ENCODE results near the gene HOOK1. TPM values are rescaled to one million over a fixed set of nuclear protein-coding genes. Genes with fewer than 3 reads are reported as not detected.

Gene HOOK1
- polyA plus RNA-seq, 1 of the 3 experiments (the other 2 are of a cell fraction), result 0.35 TPM

DNA sequence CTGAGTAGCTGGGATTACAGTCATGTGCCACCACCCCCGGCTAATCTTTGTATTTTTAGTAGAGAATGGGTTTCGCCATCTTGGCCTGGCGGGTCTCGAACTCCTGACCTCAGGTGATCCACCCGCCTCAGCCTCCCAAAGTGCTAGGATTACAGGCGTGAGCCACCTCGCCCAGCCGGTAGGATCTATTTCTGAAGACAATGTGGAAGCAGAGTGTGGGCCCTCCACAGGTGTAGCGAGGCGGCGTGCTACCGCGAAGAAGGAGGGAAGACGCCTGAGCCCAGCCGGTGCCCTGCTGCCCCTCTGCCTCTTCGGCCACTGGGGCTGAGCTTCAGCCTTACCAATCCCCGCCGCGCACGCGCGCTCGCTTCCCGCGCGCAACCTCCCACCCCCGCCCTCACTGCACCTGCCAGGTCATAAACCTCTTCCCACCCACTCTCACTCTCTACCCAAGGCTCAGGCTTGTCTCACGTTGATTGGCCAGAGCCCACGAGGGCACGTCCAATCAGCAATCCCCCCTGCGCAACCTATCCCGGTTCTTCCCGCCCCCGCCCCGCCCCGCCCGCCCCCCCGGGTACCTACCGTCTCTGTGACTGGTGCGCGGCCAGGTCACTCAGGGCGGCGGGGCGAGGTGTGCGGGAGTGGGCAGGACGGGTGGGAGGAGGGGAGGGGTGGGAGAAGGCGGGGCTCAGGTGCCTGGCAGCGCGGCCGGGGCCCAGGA lies 409 bp upstream of the HOOK1 start:
- peaks cover under 1 to 9% of the 10 kb centered on the region in 2 experiments; a peak in 2 of 4 replicates for H3K4me1 ChIP-seq (ENCODE audit: control insufficient read depth in 1 of 2, insufficient read depth in 2 of 2, low read depth in 1 of 2, low read length in 1 of 2)
- no peaks in the 10 kb centered on the region for H3K27me3 ChIP-seq (ENCODE audit: insufficient read depth)
- H3K9ac ChIP-seq, result no peak overlapping the region
- H4K20me1 ChIP-seq (ENCODE audit: insufficient read depth), result no peaks in the 10 kb centered on the region
- H2AFZ ChIP-seq (ENCODE audit: low read depth), result peak overlapping the region; percentile 83; the same call in 1 of the 2 replicates
- no peak overlapping the region for H3K27ac ChIP-seq (ENCODE audit: low read depth in 2 of 2, low read length in 1 of 2)
- peak; percentile 95 for DNase-seq
- no peaks in the 10 kb centered on the region for H3K9me3 ChIP-seq
- TF ChIP-seq NRF1 (IDR thresholded peaks at IDR 0.05; ENCODE audit: low read depth, low read length), result peak; percentile 63
- peak; percentile 7 for TF ChIP-seq CHD2 (IDR thresholded peaks at IDR 0.05; ENCODE audit: low read length, partially characterized antibody)
- TF ChIP-seq GABPA (IDR thresholded peaks at IDR 0.05; ENCODE audit: low read depth), result no peak
- TF ChIP-seq GATA2 (CRISPR knock-in tag; IDR thresholded peaks at IDR 0.05), result no peak
- TF ChIP-seq RCOR1 (IDR thresholded peaks at IDR 0.05; ENCODE audit: low read length), result no peak
- TF ChIP-seq, protein P1, sequence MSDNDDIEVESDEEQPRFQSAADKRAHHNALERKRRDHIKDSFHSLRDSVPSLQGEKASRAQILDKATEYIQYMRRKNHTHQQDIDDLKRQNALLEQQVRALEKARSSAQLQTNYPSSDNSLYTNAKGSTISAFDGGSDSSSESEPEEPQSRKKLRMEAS (IDR thresholded peaks at IDR 0.05; ENCODE audit: low read depth), result 0 out of 2 replicates have a peak, but pooled peaks have one; percentile 9
- peak; percentile 87 for TF ChIP-seq PBX3 (IDR thresholded peaks at IDR 0.05)
- no peak for TF ChIP-seq RFX5 (IDR thresholded peaks at IDR 0.05; ENCODE audit: low read length)
- TF ChIP-seq MXI1 (IDR thresholded peaks at IDR 0.05; ENCODE audit: low read depth, low read length), result peak; percentile 22; the same call in 1 of the 2 replicates
- H3K79me2 ChIP-seq (ENCODE audit: insufficient read depth), result no peaks in the 10 kb centered on the region
- peak overlapping the region; percentile 53 to 59; a peak in 3 of 4 replicates for H3K4me3 ChIP-seq (ENCODE audit: low read depth in 2 of 2, low read length in 1 of 2)
- no peaks in the 10 kb centered on the region for H3K9me2 ChIP-seq
- peak overlapping the region; percentile 81 for H3K4me2 ChIP-seq
- no peaks in the 10 kb centered on the region for H3K36me3 ChIP-seq (replicated peaks in 1 of 2; ENCODE audit: control insufficient read depth in 1 of 2, insufficient read depth in 2 of 2, low read length in 1 of 2)
- POLR2A ChIA-PET, result interaction anchor here (1.6 to 1.8 kb wide), 2 partner anchors 9 to 133 kb away, joined by 4 to 8 read pairs; no protein-coding TSS in a partner anchor
- WGBS (ENCODE audit: low lambda C conversion rate), result 10% methylated on average over 18 of the region's 50 CpGs
- no peaks in the 10 kb centered on the region for H3F3A ChIP-seq (replicated peaks; ENCODE audit: insufficient read depth)
- CTCF ChIA-PET, result interaction anchor here (0.6 to 1.5 kb wide), 3 partner anchors 11 to 115 kb away, joined by 3 to 4 read pairs (median 3); no protein-coding TSS in a partner anchor

- TF ChIP-seq, protein P2, sequence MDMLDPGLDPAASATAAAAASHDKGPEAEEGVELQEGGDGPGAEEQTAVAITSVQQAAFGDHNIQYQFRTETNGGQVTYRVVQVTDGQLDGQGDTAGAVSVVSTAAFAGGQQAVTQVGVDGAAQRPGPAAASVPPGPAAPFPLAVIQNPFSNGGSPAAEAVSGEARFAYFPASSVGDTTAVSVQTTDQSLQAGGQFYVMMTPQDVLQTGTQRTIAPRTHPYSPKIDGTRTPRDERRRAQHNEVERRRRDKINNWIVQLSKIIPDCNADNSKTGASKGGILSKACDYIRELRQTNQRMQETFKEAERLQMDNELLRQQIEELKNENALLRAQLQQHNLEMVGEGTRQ (IDR thresholded peaks at IDR 0.05; ENCODE audit: borderline replicate concordance, low read depth, low read length), result no peak
- TF ChIP-seq RCOR1 (IDR thresholded peaks at IDR 0.05; ENCODE audit: low read length), result no peak
- TF ChIP-seq SMC3 (IDR thresholded peaks at IDR 0.05; ENCODE audit: low read depth, low read length), result no peak
- no peak for TF ChIP-seq EZH2phosphoT487 (IDR thresholded peaks at IDR 0.05; ENCODE audit: borderline replicate concordance, low read depth)
- TF ChIP-seq NFIC (IDR thresholded peaks at IDR 0.05; ENCODE audit: borderline replicate concordance), result no peak
- no peak for TF ChIP-seq CHD2 (IDR thresholded peaks at IDR 0.05; ENCODE audit: low read length, partially characterized antibody)
- TF ChIP-seq FOXJ3 (CRISPR knock-in tag; IDR thresholded peaks at IDR 0.05), result no peak
- no peaks in the 10 kb centered on the region for H3K9me3 ChIP-seq
- CTCF ChIA-PET, result interaction anchor here (0.6 to 1.4 kb wide), 2 partner anchors 23 to 53 kb away, joined by 3 to 4 read pairs; no protein-coding TSS in a partner anchor
- H3K27me3 ChIP-seq (ENCODE audit: insufficient read depth), result no peaks in the 10 kb centered on the region
- WGBS (ENCODE audit: low lambda C conversion rate), result 96% methylated on average over 3 of the region's 3 CpGs
- H3K4me2 ChIP-seq, result no peak overlapping the region
- no peaks in the 10 kb centered on the region for H3K79me2 ChIP-seq (ENCODE audit: insufficient read depth)
- H4K20me1 ChIP-seq (ENCODE audit: insufficient read depth), result no peaks in the 10 kb centered on the region
- H3K4me3 ChIP-seq (ENCODE audit: low read depth in 2 of 2, low read length in 1 of 2), result no peak overlapping the region
- H3K9ac ChIP-seq, result no peak overlapping the region
- DNase-seq, result no peak
- no peaks in the 10 kb centered on the region for H3F3A ChIP-seq (replicated peaks; ENCODE audit: insufficient read depth)
- no peaks in the 10 kb centered on the region for H3K36me3 ChIP-seq (replicated peaks in 1 of 2; ENCODE audit: control insufficient read depth in 1 of 2, insufficient read depth in 2 of 2, low read length in 1 of 2)
- H3K27ac ChIP-seq (ENCODE audit: low read depth in 2 of 2, low read length in 1 of 2), result no peak overlapping the region
- H3K4me1 ChIP-seq (ENCODE audit: control insufficient read depth in 1 of 2, insufficient read depth in 2 of 2, low read depth in 1 of 2, low read length in 1 of 2), result peaks cover 5 to 11% of the 10 kb centered on the region in 2 experiments; a peak in 3 of 4 replicates
- H2AFZ ChIP-seq (ENCODE audit: low read depth), result no peak overlapping the region
- POLR2A ChIA-PET, result no interaction called here
- no peaks in the 10 kb centered on the region for H3K9me2 ChIP-seq
Measured at GRCh38 chr1:59815892-59816291, 1.1 kb downstream of the HOOK1 start.

Measured in SK-N-SH (cell line).